Measurements from ENCODE around the gene SRPRA. TPM values are rescaled to one million over a fixed set of nuclear protein-coding genes. Genes with fewer than 3 reads are reported as not detected.
"Not testable (repeated sequence)": the region's sequence is repeated elsewhere in the genome, so short reads cannot be mapped to it uniquely, and the experiment has no call there.

SRPRA gene
- total and polyA plus RNA-seq, 4 experiments from 2014 or later = 132 to 176 (median 158) TPM

GRCh38 chr11:126263489-126263888 is 5.2 kb downstream of the SRPRA start:
- Histone ChIP-seq H3K4me3 (ENCODE audit: low read length in 2 of 2) (no peak overlapping the region), H3K36me3 (ENCODE audit: insufficient read depth, low read length) (peaks cover 55% of the 10 kb centered on the region), H3K27me3 (ENCODE audit: insufficient read depth, low read length) (no peaks in the 10 kb centered on the region), H3K4me1 (ENCODE audit: insufficient read depth, low read length) (peaks cover 17% of the 10 kb centered on the region), H3K27ac (ENCODE audit: low read depth, low read length) (no peak overlapping the region), H3K9me3 (ENCODE audit: control insufficient read depth in 1 of 2, low read length in 2 of 2) (no peaks in the 10 kb centered on the region)
- POLR2A ChIA-PET (ENCODE audit: partially characterized antibody) = interaction anchor here (0.9 to 2.4 kb wide), 3 partner anchors 10 to 52 kb away, joined by 3 to 7 read pairs (median 4); partner anchors contain the start of genes DCPS, FAM118B and RPUSD4
- Mint-ChIP-seq H3K4me1 (peaks cover 12 to 19% (median 14%) of the 10 kb centered on the region in 4 donors), H3K4me3 (peak overlapping the region in 1 of 8 donors; percentile 35), H3K9me3 (no peaks in the 10 kb centered on the region), H3K27me3 (no peaks in the 10 kb centered on the region), H3K27ac (peak overlapping the region in 1 of 7 donors; percentile 73), H3K36me3 (peaks cover 56 to 82% of the 10 kb centered on the region in 2 donors)
- CTCF ChIA-PET (ENCODE audit: partially characterized antibody) = no interaction called here
- intact Hi-C loops (cut with micrococcal nuclease) = loop anchor here (10.0 kb wide), 2 partner anchors 669 to 699 kb away; partner anchors contain the start of genes EI24 and STT3A
- no peak for DNase-seq

GRCh38 chr11:126262216-126262615 is 6.5 kb downstream of the SRPRA start:
- peaks cover 7% of the 10 kb centered on the region for H3K4me1 ChIP-seq (ENCODE audit: insufficient read depth, low read length)
- no peaks in the 10 kb centered on the region for H3K9me3 Mint-ChIP-seq
- intact Hi-C loops (cut with micrococcal nuclease) = loop anchor here (10.0 kb wide), 2 partner anchors 667 to 697 kb away; partner anchors contain the start of genes EI24 and STT3A
- peaks cover 4 to 7% (median 6%) of the 10 kb centered on the region in 4 donors for H3K4me1 Mint-ChIP-seq
- POLR2A ChIA-PET (ENCODE audit: partially characterized antibody) = interaction anchor here (0.8 to 2.4 kb wide), 3 partner anchors 8 to 51 kb away, joined by 3 to 7 read pairs (median 4); partner anchors contain the start of genes FAM118B, RPUSD4 and TIRAP
- H3K27me3 Mint-ChIP-seq = no peaks in the 10 kb centered on the region
- H3K9me3 ChIP-seq (ENCODE audit: control insufficient read depth in 1 of 2, low read length in 2 of 2) = no peaks in the 10 kb centered on the region
- no peak overlapping the region for H3K4me3 ChIP-seq (ENCODE audit: low read length in 2 of 2)
- peaks cover 51 to 72% of the 10 kb centered on the region in 2 donors for H3K36me3 Mint-ChIP-seq
- peak overlapping the region in 2 of 7 donors; percentile 44 to 83 for H3K27ac Mint-ChIP-seq
- H3K36me3 ChIP-seq (ENCODE audit: insufficient read depth, low read length) = peaks cover 52% of the 10 kb centered on the region
- H3K4me3 Mint-ChIP-seq = no peak overlapping the region
- DNase-seq = no peak
- CTCF ChIA-PET (ENCODE audit: partially characterized antibody) = interaction anchor here (0.6 kb wide), 1 partner anchor 48 kb away, joined by 3 read pairs; no protein-coding TSS in a partner anchor
- H3K27ac ChIP-seq (ENCODE audit: low read depth, low read length) = no peak overlapping the region
- H3K27me3 ChIP-seq (ENCODE audit: insufficient read depth, low read length) = no peaks in the 10 kb centered on the region

GRCh38 chr11:126257764-126258163 is 10.9 kb downstream of the SRPRA start:
- no peak for DNase-seq
- intact Hi-C loops (cut with micrococcal nuclease) = no loop called here
- Mint-ChIP-seq H3K9me3 (no peaks in the 10 kb centered on the region), H3K4me1 (peaks cover 0 to 2% (median 0%) of the 10 kb centered on the region in 4 donors), H3K27ac (peak overlapping the region in 1 of 7 donors; percentile 43), H3K27me3 (no peaks in the 10 kb centered on the region), H3K36me3 (peaks cover 10 to 41% of the 10 kb centered on the region in 2 donors), H3K4me3 (no peak overlapping the region)
- no peak overlapping the region for H3K4me3 ChIP-seq (ENCODE audit: low read length in 2 of 2)
- POLR2A ChIA-PET (ENCODE audit: partially characterized antibody) = interaction anchor here (0.6 to 1.5 kb wide), 2 partner anchors 24 to 35 kb away, joined by 3 read pairs; no protein-coding TSS in a partner anchor
- no peaks in the 10 kb centered on the region for H3K9me3 ChIP-seq (ENCODE audit: control insufficient read depth in 1 of 2, low read length in 2 of 2)
- H3K27me3 ChIP-seq (ENCODE audit: insufficient read depth, low read length) = no peaks in the 10 kb centered on the region
- H3K4me1 ChIP-seq (ENCODE audit: insufficient read depth, low read length) = no peaks in the 10 kb centered on the region
- H3K36me3 ChIP-seq (ENCODE audit: insufficient read depth, low read length) = peaks cover 8% of the 10 kb centered on the region
- CTCF ChIA-PET (ENCODE audit: partially characterized antibody) = no interaction called here
- H3K27ac ChIP-seq (ENCODE audit: low read depth, low read length) = no peak overlapping the region

GRCh38 chr11:126257144-126257543 is 11.6 kb downstream of the SRPRA start:
- Histone ChIP-seq H3K27me3 (ENCODE audit: insufficient read depth, low read length) (no peaks in the 10 kb centered on the region), H3K27ac (ENCODE audit: low read depth, low read length) (no peak overlapping the region), H3K9me3 (ENCODE audit: control insufficient read depth in 1 of 2, low read length in 2 of 2) (no peaks in the 10 kb centered on the region), H3K4me1 (ENCODE audit: insufficient read depth, low read length) (no peaks in the 10 kb centered on the region), H3K4me3 (ENCODE audit: low read length in 2 of 2) (no peak overlapping the region), H3K36me3 (ENCODE audit: insufficient read depth, low read length) (peaks cover 3% of the 10 kb centered on the region)
- H3K4me1 Mint-ChIP-seq = peaks cover 0 to 2% (median 0%) of the 10 kb centered on the region in 4 donors
- no peak for DNase-seq
- peak overlapping the region in 4 of 7 donors; percentile 8 to 75 (median 27) for H3K27ac Mint-ChIP-seq
- H3K4me3 Mint-ChIP-seq = no peak overlapping the region
- ChIA-PET POLR2A (ENCODE audit: partially characterized antibody) (interaction anchor here (0.6 kb wide), 2 partner anchors 35 to 69 kb away, joined by 3 read pairs; no protein-coding TSS in a partner anchor), CTCF (ENCODE audit: partially characterized antibody) (interaction anchor here (0.5 kb wide), 1 partner anchor 353 kb away, joined by 3 read pairs; no protein-coding TSS in a partner anchor)
- no peaks in the 10 kb centered on the region for H3K27me3 Mint-ChIP-seq
- intact Hi-C loops (cut with micrococcal nuclease) = no loop called here
- peaks cover 7 to 36% of the 10 kb centered on the region in 2 donors for H3K36me3 Mint-ChIP-seq
- H3K9me3 Mint-ChIP-seq = no peaks in the 10 kb centered on the region

GRCh38 chr11:126256216-126256615 is 12.5 kb downstream of the SRPRA start:
- Histone ChIP-seq H3K27me3 (ENCODE audit: insufficient read depth, low read length) (no peaks in the 10 kb centered on the region), H3K36me3 (ENCODE audit: insufficient read depth, low read length) (no peaks in the 10 kb centered on the region), H3K4me1 (ENCODE audit: insufficient read depth, low read length) (no peaks in the 10 kb centered on the region), H3K27ac (ENCODE audit: low read depth, low read length) (no peak overlapping the region), H3K9me3 (ENCODE audit: control insufficient read depth in 1 of 2, low read length in 2 of 2) (no peaks in the 10 kb centered on the region), H3K4me3 (ENCODE audit: low read length in 2 of 2) (no peak overlapping the region)
- Mint-ChIP-seq H3K4me3 (no peak overlapping the region), H3K27ac (no peak overlapping the region), H3K4me1 (no peaks in the 10 kb centered on the region), H3K9me3 (no peaks in the 10 kb centered on the region), H3K36me3 (peaks cover 5 to 33% of the 10 kb centered on the region in 2 donors), H3K27me3 (no peaks in the 10 kb centered on the region)
- ChIA-PET POLR2A (ENCODE audit: partially characterized antibody) (no interaction called here), CTCF (ENCODE audit: partially characterized antibody) (no interaction called here)
- no peak for DNase-seq
- intact Hi-C loops (cut with micrococcal nuclease) = no loop called here

- H3K4me1 ChIP-seq (ENCODE audit: insufficient read depth, low read length); H3K9me3 Mint-ChIP-seq; intact Hi-C loops (cut with micrococcal nuclease); CTCF ChIA-PET (ENCODE audit: partially characterized antibody); H3K9me3 ChIP-seq (ENCODE audit: control insufficient read depth in 1 of 2, low read length in 2 of 2); H3K4me3 Mint-ChIP-seq; H3K27me3 ChIP-seq (ENCODE audit: insufficient read depth, low read length); H3K4me3 ChIP-seq (ENCODE audit: low read length in 2 of 2); H3K36me3 ChIP-seq (ENCODE audit: insufficient read depth, low read length); DNase-seq; H3K4me1 Mint-ChIP-seq; H3K27ac ChIP-seq (ENCODE audit: low read depth, low read length); H3K27me3 Mint-ChIP-seq: not testable (repeated sequence)
- peak overlapping the region in 1 of 7 donors; percentile 11 for H3K27ac Mint-ChIP-seq
- H3K36me3 Mint-ChIP-seq = peaks cover 8 to 33% of the 10 kb centered on the region in 2 donors
- POLR2A ChIA-PET (ENCODE audit: partially characterized antibody) = interaction anchor here (1.1 to 1.5 kb wide), 2 partner anchors 14 to 44 kb away, joined by 4 read pairs; partner anchors contain the start of genes FAM118B, FOXRED1, RPUSD4 and SRPRA
Observed at GRCh38 chr11:126255507-126255906, 13.2 kb downstream of the SRPRA start.

GRCh38 chr11:126254819-126255218 is 13.9 kb downstream of the SRPRA start:
- Histone ChIP-seq H3K4me1 (ENCODE audit: insufficient read depth, low read length) (no peaks in the 10 kb centered on the region), H3K36me3 (ENCODE audit: insufficient read depth, low read length) (no peaks in the 10 kb centered on the region), H3K27ac (ENCODE audit: low read depth, low read length) (no peak overlapping the region), H3K4me3 (ENCODE audit: low read length in 2 of 2) (no peak overlapping the region), H3K27me3 (ENCODE audit: insufficient read depth, low read length) (no peaks in the 10 kb centered on the region), H3K9me3 (ENCODE audit: control insufficient read depth in 1 of 2, low read length in 2 of 2) (no peaks in the 10 kb centered on the region)
- DNase-seq = no peak
- intact Hi-C loops (cut with micrococcal nuclease) = no loop called here
- H3K36me3 Mint-ChIP-seq = peaks cover 10 to 32% of the 10 kb centered on the region in 2 donors
- no peaks in the 10 kb centered on the region for H3K4me1 Mint-ChIP-seq
- CTCF ChIA-PET (ENCODE audit: partially characterized antibody) = no interaction called here
- H3K27ac Mint-ChIP-seq = peak overlapping the region in 3 of 7 donors; percentile 4 to 23 (median 11)
- H3K9me3 Mint-ChIP-seq = no peaks in the 10 kb centered on the region
- no peak overlapping the region for H3K4me3 Mint-ChIP-seq
- POLR2A ChIA-PET (ENCODE audit: partially characterized antibody) = interaction anchor here (1.1 to 1.6 kb wide), 3 partner anchors 8 to 43 kb away, joined by 4 read pairs; partner anchors contain the start of genes FAM118B, FOXRED1, RPUSD4 and SRPRA
- H3K27me3 Mint-ChIP-seq = no peaks in the 10 kb centered on the region
